Muscle of leg (tissue), 11 donors: ENCODE results near the gene FBXL4. TPM values are rescaled to one million over a fixed set of nuclear protein-coding genes. Genes with fewer than 3 reads are reported as not detected.

Experiments
- DNase-seq: peaks from one replicate; pipeline ENCODE4 v3.0.0; 2013
- H3K27ac ChIP-seq: one replicate; pipeline ENCODE4 v1.5.1; 2013; ENCODE audit warnings: mild to moderate bottlenecking, low read length, control low read depth
- H3K27me3 ChIP-seq: one replicate; pipeline ENCODE4 v1.6.1; 2013; ENCODE audit warnings: low read length; ENCODE audit not compliant: control insufficient read depth, insufficient read depth
- H3K36me3 ChIP-seq: one replicate; pipeline ENCODE4 v1.6.1; 2013; ENCODE audit warnings: low read length; ENCODE audit not compliant: control insufficient read depth, insufficient read depth
- H3K4me1 ChIP-seq: one replicate; pipeline ENCODE4 v1.6.1; 2013; ENCODE audit warnings: low read length; ENCODE audit not compliant: control insufficient read depth, insufficient read depth
- H3K4me3 ChIP-seq: one replicate; pipeline ENCODE4 v1.5.1; 2013; ENCODE audit warnings: low read length, control low read depth
- H3K9me3 ChIP-seq: replicated peaks from 2 replicates; pipeline ENCODE4 v1.6.1; 2013; ENCODE audit warnings: low read depth, low read length; ENCODE audit not compliant: control insufficient read depth
- WGBS: methylation state at CpG from one replicate; pipeline ENCODE4 v1.1.5; 2013; ENCODE audit warnings: missing lambda C conversion rate; ENCODE audit not compliant: insufficient coverage; 5-methylcytosine and 5-hydroxymethylcytosine counted together
- polyA plus RNA-seq, 8 donors: library from polyadenylated mRNA; unstranded; fragments of 120-200 nt; gene quantifications; one replicate each; pipeline versions ENCODE4 v1.2.1 to v1.2.3, GENCODE V29; 2013; ENCODE audit warnings: inconsistent platforms in 1 of 8, low replicate concordance in 1 of 8; ENCODE audit not compliant: insufficient read length in 8 of 8, insufficient read depth in 1 of 8
- total RNA-seq: library from RNA; stranded (reverse); fragments of 120-200 nt; gene quantifications from one replicate; pipeline ENCODE4 v1.2.4, GENCODE V29; 2013

The FBXL4 gene
- total and polyA plus RNA-seq, 9 donors = 5.0 to 10.8 (median 7.1) TPM

GRCh38 chr6:98834060-98835031, 113.4 kb downstream of the FBXL4 start, which contains the start of gene POU3F2:
Gene POU3F2, plus strand, starts transcription at chr6:98834574. Its CDS starts 300 bp downstream, at chr6:98834874.
- Histone ChIP-seq H3K27ac (no peak within 1 kb of the TSS), H3K4me1 (peaks cover 47% of the 10 kb centered on the region), H3K27me3 (peaks cover 77% of the 10 kb centered on the region), H3K36me3 (no peaks in the 10 kb centered on the region), H3K9me3 (no peaks in the 10 kb centered on the region), H3K4me3 (peak within 1 kb of the TSS; percentile 37)
- DNase-seq = peak; percentile 89
- WGBS = under 1% methylated on average over 72 of the region's 83 CpGs

- H3K27me3 ChIP-seq = peaks cover 85% of the 10 kb centered on the region
- H3K4me3 ChIP-seq = peak overlapping the region; percentile 37
- peak; percentile 39 for DNase-seq
- H3K36me3 ChIP-seq = no peaks in the 10 kb centered on the region
- H3K4me1 ChIP-seq = peaks cover 47% of the 10 kb centered on the region
- no peaks in the 10 kb centered on the region for H3K9me3 ChIP-seq
- H3K27ac ChIP-seq = no peak overlapping the region
- WGBS = under 1% methylated on average over 35 of the region's 42 CpGs
Measured at GRCh38 chr6:98833307-98834059, 114.3 kb downstream of the FBXL4 start.

GRCh38 chr6:98833057-98833306, 114.8 kb downstream of the FBXL4 start:
- Histone ChIP-seq H3K4me3 (peak overlapping the region; percentile 37), H3K36me3 (no peaks in the 10 kb centered on the region), H3K27ac (no peak overlapping the region), H3K4me1 (peaks cover 49% of the 10 kb centered on the region), H3K9me3 (no peaks in the 10 kb centered on the region), H3K27me3 (peaks cover 89% of the 10 kb centered on the region)
- WGBS = 0% methylated on average over 26 of the region's 26 CpGs
- DNase-seq = no peak

- Histone ChIP-seq H3K9me3 (no peaks in the 10 kb centered on the region), H3K27me3 (peaks cover 92% of the 10 kb centered on the region), H3K4me3 (no peak overlapping the region), H3K4me1 (peaks cover 51% of the 10 kb centered on the region), H3K36me3 (no peaks in the 10 kb centered on the region), H3K27ac (no peak overlapping the region)
- DNase-seq = peak; percentile 43
- 1% methylated on average over 59 of the region's 59 CpGs for WGBS
Measured at GRCh38 chr6:98832284-98833056, 115.3 kb downstream of the FBXL4 start.

- H3K36me3 ChIP-seq = no peaks in the 10 kb centered on the region
- H3K27ac ChIP-seq = no peak overlapping the region
- peaks cover 53% of the 10 kb centered on the region for H3K4me1 ChIP-seq
- H3K4me3 ChIP-seq = no peak overlapping the region
- DNase-seq = no peak
- 0% methylated on average over 1 of the region's 11 CpGs for WGBS
- H3K9me3 ChIP-seq = no peaks in the 10 kb centered on the region
- peaks cover 92% of the 10 kb centered on the region for H3K27me3 ChIP-seq
Measured at GRCh38 chr6:98831959-98832283, 115.8 kb downstream of the FBXL4 start.

GRCh38 chr6:98831057-98831958, 116.4 kb downstream of the FBXL4 start:
- 2% methylated on average over 56 of the region's 58 CpGs for WGBS
- Histone ChIP-seq H3K36me3 (no peaks in the 10 kb centered on the region), H3K27ac (no peak overlapping the region), H3K4me1 (peaks cover 53% of the 10 kb centered on the region), H3K9me3 (no peaks in the 10 kb centered on the region), H3K4me3 (no peak overlapping the region), H3K27me3 (peaks cover 87% of the 10 kb centered on the region)
- DNase-seq = no peak

- Histone ChIP-seq H3K27ac (no peak overlapping the region), H3K4me1 (peaks cover 43% of the 10 kb centered on the region), H3K9me3 (no peaks in the 10 kb centered on the region), H3K27me3 (peaks cover 88% of the 10 kb centered on the region), H3K4me3 (no peak overlapping the region), H3K36me3 (no peaks in the 10 kb centered on the region)
- DNase-seq = no peak
- WGBS = no CpG with 5 or more reads among the region's 2 CpGs
Measured at GRCh38 chr6:98830146-98830545, 117.6 kb downstream of the FBXL4 start.

GRCh38 chr6:98828941-98829411, 118.8 kb downstream of the FBXL4 start:
- Histone ChIP-seq H3K9me3 (no peaks in the 10 kb centered on the region), H3K27me3 (peaks cover 88% of the 10 kb centered on the region), H3K4me3 (no peak overlapping the region), H3K27ac (no peak overlapping the region), H3K36me3 (no peaks in the 10 kb centered on the region), H3K4me1 (peaks cover 39% of the 10 kb centered on the region)
- no peak for DNase-seq
- WGBS = 20% methylated on average over 1 of the region's 14 CpGs

- Histone ChIP-seq H3K4me1 (peaks cover 35% of the 10 kb centered on the region), H3K27me3 (peaks cover 87% of the 10 kb centered on the region), H3K4me3 (no peak overlapping the region), H3K27ac (no peak overlapping the region), H3K9me3 (no peaks in the 10 kb centered on the region), H3K36me3 (no peaks in the 10 kb centered on the region)
- DNase-seq = no peak
- WGBS = 9% methylated on average over 8 of the region's 12 CpGs
Measured at GRCh38 chr6:98828211-98828788, 119.4 kb downstream of the FBXL4 start.
